DOHH2 (cell line): ENCODE results near the gene PGAP1.

Source experiments
- H3F3A ChIP-seq: fragments of 200-600 bp; sonication (generic), shearing (Covaris generic); 2 replicates; pipeline ENCODE4 v1.6.0; 2016; ENCODE audit warnings: antibody characterized with exemption, mild to moderate bottlenecking; ENCODE audit not compliant: control insufficient read depth, insufficient read depth
- H3K27ac ChIP-seq: fragments of 200-600 bp; sonication (generic); 2 replicates; pipeline ENCODE4 v1.5.1; 2014; ENCODE audit warnings: low read depth, mild to moderate bottlenecking, low read length, moderate library complexity
- H3K27me3 ChIP-seq: fragments of 200-600 bp; sonication (generic); 2 replicates; pipeline ENCODE4 v1.6.1; 2014; ENCODE audit warnings: mild to moderate bottlenecking, low read length, mixed read lengths; ENCODE audit not compliant: control insufficient read depth
- H3K36me3 ChIP-seq: fragments of 200-600 bp; sonication (generic); 2 replicates; pipeline ENCODE4 v1.6.1; 2014; ENCODE audit warnings: mild to moderate bottlenecking, low read length, moderate library complexity, mixed read lengths; ENCODE audit not compliant: control insufficient read depth
- H3K4me1 ChIP-seq: fragments of 200-600 bp; sonication (generic); 2 replicates; pipeline ENCODE4 v1.6.1; 2014; ENCODE audit warnings: mild to moderate bottlenecking, low read length, mixed read lengths; ENCODE audit not compliant: control insufficient read depth
- H3K4me2 ChIP-seq: fragments of 200-600 bp; sonication (generic); 2 replicates; pipeline ENCODE4 v1.6.0; 2014; ENCODE audit warnings: mild to moderate bottlenecking, low read length, moderate library complexity
- H3K4me3 ChIP-seq: fragments of 200-600 bp; sonication (generic); 2 replicates; pipeline ENCODE4 v1.5.1; 2014; ENCODE audit warnings: mild to moderate bottlenecking, low read length, mixed read lengths
- H3K79me2 ChIP-seq: fragments of 200-600 bp; sonication (generic); 2 replicates; pipeline ENCODE4 v1.6.1; 2014; ENCODE audit warnings: mild to moderate bottlenecking, low read length, mixed read lengths; ENCODE audit not compliant: control insufficient read depth
- H3K9me2 ChIP-seq: fragments of 200-600 bp; sonication (generic); replicated peaks from 2 replicates; pipeline ENCODE4 v1.6.1; 2014; ENCODE audit warnings: mild to moderate bottlenecking, low read length, mixed read lengths; ENCODE audit not compliant: control insufficient read depth
- H3K9me3 ChIP-seq: fragments of 200-600 bp; sonication (generic); 2 replicates; pipeline ENCODE4 v1.6.1; 2014; ENCODE audit warnings: antibody characterized with exemption, low read length, mixed read lengths; ENCODE audit not compliant: control insufficient read depth, insufficient read depth
- H4K20me1 ChIP-seq: fragments of 200-600 bp; sonication (generic); 2 replicates; pipeline ENCODE4 v1.6.0; 2014; ENCODE audit warnings: low read depth, mild to moderate bottlenecking, antibody characterized with exemption, low read length, moderate library complexity; ENCODE audit not compliant: control insufficient read depth, insufficient read depth
- CTCF ChIP-seq: fragments of 200-600 bp; sonication (generic); IDR thresholded peaks from one replicate; pipeline ENCODE4 v1.5.1; 2014; ENCODE audit warnings: antibody characterized with exemption, mild to moderate bottlenecking, low read depth, low read length; ENCODE audit not compliant: poor library complexity, severe bottlenecking
- EZH2phosphoT487 ChIP-seq: fragments of 200-600 bp; sonication (generic); IDR thresholded peaks from 2 replicates; pipeline ENCODE4 v1.6.1; 2017; ENCODE audit warnings: borderline replicate concordance, mild to moderate bottlenecking, antibody characterized with exemption, low read length, moderate library complexity, mixed read lengths

Gene PGAP1

GRCh38 chr2:196792865-196793264, 133.6 kb downstream of the PGAP1 start:
- H3K27me3 ChIP-seq, result no peaks in the 10 kb centered on the region
- TF ChIP-seq CTCF (no peak), EZH2phosphoT487 (no peak)
- no peak overlapping the region for H3K4me2 ChIP-seq
- H3K9me2 ChIP-seq, result no peaks in the 10 kb centered on the region
- H3K36me3 ChIP-seq, result peaks cover 85% of the 10 kb centered on the region
- no peaks in the 10 kb centered on the region for H4K20me1 ChIP-seq
- no peak overlapping the region for H3K4me3 ChIP-seq
- no peaks in the 10 kb centered on the region for H3F3A ChIP-seq
- no peak overlapping the region for H3K27ac ChIP-seq
- H3K4me1 ChIP-seq, result peaks cover 5% of the 10 kb centered on the region
- no peaks in the 10 kb centered on the region for H3K9me3 ChIP-seq
- H3K79me2 ChIP-seq, result peaks cover 10% of the 10 kb centered on the region

GRCh38 chr2:196783431-196784094, 142.9 kb downstream of the PGAP1 start:
- Histone ChIP-seq H3K9me2 (no peaks in the 10 kb centered on the region), H3K36me3 (peaks cover 93% of the 10 kb centered on the region), H3K27me3 (no peaks in the 10 kb centered on the region), H3K9me3 (no peaks in the 10 kb centered on the region), H3K27ac (no peak overlapping the region), H3F3A (no peaks in the 10 kb centered on the region), H3K4me3 (no peak overlapping the region), H3K4me2 (no peak overlapping the region), H3K79me2 (no peaks in the 10 kb centered on the region), H4K20me1 (no peaks in the 10 kb centered on the region), H3K4me1 (no peaks in the 10 kb centered on the region)
- TF ChIP-seq EZH2phosphoT487 (no peak), CTCF (no peak)
